A549 treated with CORT108297 at 1 μM for 4 hours (cell line): ENCODE data around the gene SLIRP. TPM values are rescaled to one million over a fixed set of nuclear protein-coding genes. Genes with fewer than 3 reads are reported as not detected.

ENCODE experiments used
- total RNA-seq: library from RNA; stranded (reverse); fragments of 200-300 nt; extraction: Qiagen RNA extraction; gene quantifications from 5 replicates; pipeline ENCODE4 v1.2.3, GENCODE V29; 2022

The SLIRP gene
- total RNA-seq: 352 to 452 TPM (median 416 TPM) in 5 replicates

DNA sequence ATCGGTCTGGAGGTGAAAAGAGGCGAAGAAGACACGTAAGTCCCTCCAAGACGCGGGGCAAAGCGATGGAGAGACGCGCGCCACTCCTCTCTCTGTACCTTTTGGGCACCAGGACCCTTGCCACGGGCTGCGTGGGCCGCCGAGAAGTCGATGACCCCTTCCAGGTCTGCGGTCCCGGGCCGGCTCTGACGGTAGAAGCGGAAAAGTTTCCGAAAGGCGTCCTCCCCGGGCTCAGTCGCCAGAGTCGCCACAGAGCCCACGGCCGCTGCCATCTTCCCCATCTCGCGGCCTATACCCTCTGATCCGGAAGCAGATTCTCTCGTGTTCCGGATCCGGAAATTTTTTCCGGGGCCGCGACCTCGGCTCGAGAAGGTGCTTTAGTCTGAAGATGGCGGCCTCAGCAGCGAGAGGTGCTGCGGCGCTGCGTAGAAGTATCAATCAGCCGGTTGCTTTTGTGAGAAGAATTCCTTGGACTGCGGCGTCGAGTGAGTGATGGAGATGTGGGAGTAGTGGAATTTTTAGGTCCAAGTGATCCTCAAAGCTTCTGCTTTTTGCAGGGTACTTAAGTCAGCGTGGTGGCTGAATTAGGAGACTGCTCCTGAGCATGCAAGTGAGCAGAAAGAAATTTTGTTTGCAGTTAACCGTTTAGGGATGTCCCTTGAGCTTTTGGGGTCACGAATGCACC, at the start of gene SLIRP, which contains the start of gene ALKBH1:
TSS of gene SLIRP (plus strand) at position 380 of the 685 bp plus-strand sequence. CDS start at position 389, 9 bp downstream.
TSS of gene ALKBH1 (minus strand) at position 300 of the 685 bp plus-strand sequence. CDS start at position 281, 19 bp downstream.

DNA sequence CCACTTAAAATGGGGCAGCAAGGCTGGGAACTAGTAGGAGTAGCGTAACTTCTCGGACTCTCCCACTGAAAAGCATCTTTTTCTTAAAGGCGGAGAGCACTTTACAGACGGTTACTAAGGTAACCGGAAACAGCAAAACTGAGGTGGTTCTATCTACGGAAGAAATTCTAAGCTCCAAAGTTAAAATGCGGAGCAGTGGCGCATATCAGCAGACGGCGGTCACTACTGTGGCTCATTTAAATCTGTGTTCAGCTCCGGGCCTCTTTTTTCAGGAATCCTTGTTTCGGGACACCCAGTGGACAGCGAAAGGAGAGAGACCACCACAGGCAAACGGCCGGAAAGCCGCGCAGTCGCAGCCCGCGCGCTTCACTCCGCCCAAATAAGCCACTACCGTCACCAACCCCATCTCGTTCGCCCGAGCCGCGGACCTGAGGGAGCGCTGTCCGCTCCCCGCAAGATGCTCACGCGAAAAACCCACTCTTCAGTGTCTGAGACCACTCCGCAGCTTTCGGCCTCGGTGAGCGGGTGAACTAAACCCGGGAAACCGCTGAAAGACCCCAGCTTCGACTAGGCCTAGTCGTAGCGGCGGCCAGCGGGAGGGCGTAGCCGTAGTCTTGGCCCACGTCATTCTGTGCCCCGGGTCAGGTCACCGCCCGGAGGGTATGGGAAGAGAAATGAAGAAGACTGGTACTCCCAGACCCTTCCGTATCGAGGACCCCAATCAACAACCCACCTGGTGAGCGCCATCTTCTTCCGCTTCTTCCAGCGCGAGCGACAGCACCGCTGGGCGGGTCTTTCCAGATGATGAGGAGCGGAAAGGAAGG, 52.7 kb downstream of the SLIRP start, which contains the start of gene SNW1:
TSS of gene SNW1 (minus strand) at position 776 of the 824 bp plus-strand sequence. CDS start at position 747, 29 bp downstream.

Other genes with a start within 250 kb of the SLIRP start
- gene ISM2, start 209.3 kb upstream of the SLIRP start, total RNA-seq: 0.24 to 0.44 TPM (median 0.42 TPM) in 5 replicates
- 24.5 to 32.3 TPM (median 30.1 TPM) in 5 replicates for gene SPTLC2, start 91.5 kb upstream of the SLIRP start, total RNA-seq
- gene ALKBH1, start 80 bp upstream of the SLIRP start, total RNA-seq: 15.2 to 16.9 TPM (median 16.0 TPM) in 5 replicates
- 70.7 to 86.9 TPM (median 75.0 TPM) in 5 replicates for gene SNW1, start 53.1 kb downstream of the SLIRP start, total RNA-seq
- 6.2 to 7.1 TPM (median 6.5 TPM) in 5 replicates for gene ADCK1, start 92.0 kb downstream of the SLIRP start, total RNA-seq